MM.1S (cell line): ENCODE results near the gene RBFOX2.

Source experiments
- DNase-seq: peaks from one replicate; pipeline ENCODE4 v3.0.0-alpha.2; 2015
- H2AFZ ChIP-seq: fragments of 300-600 bp; sonication (generic); 2 replicates; pipeline ENCODE4 v1.6.0; 2016; ENCODE audit warnings: antibody characterized with exemption, low read length
- H3F3A ChIP-seq: fragments of 300-600 bp; sonication (generic); 2 replicates; pipeline ENCODE4 v1.6.1; 2016; ENCODE audit warnings: mild to moderate bottlenecking, antibody characterized with exemption, low read length, moderate library complexity, mixed read lengths; ENCODE audit not compliant: insufficient read depth
- H3K27ac ChIP-seq: fragments of 300-600 bp; sonication (generic); 2 replicates; pipeline ENCODE4 v1.5.1; 2016; ENCODE audit warnings: mild to moderate bottlenecking, low read length
- H3K27me3 ChIP-seq: fragments of 300-600 bp; sonication (generic); replicated peaks from 2 replicates; pipeline ENCODE4 v1.6.0; 2016; ENCODE audit warnings: low read length; ENCODE audit not compliant: insufficient read depth
- H3K36me3 ChIP-seq: fragments of 300-600 bp; sonication (generic); replicated peaks from 2 replicates; pipeline ENCODE4 v1.6.1; 2016; ENCODE audit warnings: mild to moderate bottlenecking, low read length, mixed read lengths; ENCODE audit not compliant: insufficient read depth
- H3K4me1 ChIP-seq: fragments of 300-600 bp; sonication (generic); 2 replicates; pipeline ENCODE4 v1.6.1; 2016; ENCODE audit warnings: low read length, mixed read lengths
- H3K4me2 ChIP-seq: fragments of 300-600 bp; sonication (generic); 2 replicates; pipeline ENCODE4 v1.6.0; 2016; ENCODE audit warnings: low read depth, low read length
- H3K4me3 ChIP-seq: fragments of 300-600 bp; sonication (generic); 2 replicates; pipeline ENCODE4 v1.5.1; 2016; ENCODE audit warnings: low read length, mixed read lengths
- H3K79me2 ChIP-seq: fragments of 300-600 bp; sonication (generic); 2 replicates; pipeline ENCODE4 v1.6.1; 2016; ENCODE audit warnings: mixed run types, low read length, mixed read lengths
- H3K9ac ChIP-seq: fragments of 300-600 bp; sonication (generic); 2 replicates; pipeline ENCODE4 v1.6.1; 2016; ENCODE audit warnings: low read length, mixed read lengths
- H3K9me2 ChIP-seq: fragments of 300-600 bp; sonication (generic); replicated peaks from 2 replicates; pipeline ENCODE4 v1.6.1; 2016; ENCODE audit warnings: mild to moderate bottlenecking, low read length, mixed read lengths; ENCODE audit not compliant: insufficient read depth
- H3K9me3 ChIP-seq: fragments of 300-600 bp; sonication (generic); replicated peaks from 2 replicates; pipeline ENCODE4 v1.6.1; 2016; ENCODE audit warnings: mild to moderate bottlenecking, low read length, mixed read lengths; ENCODE audit not compliant: insufficient read depth
- H4K20me1 ChIP-seq: fragments of 300-600 bp; sonication (generic); 2 replicates; pipeline ENCODE4 v1.6.1; 2016; ENCODE audit warnings: mild to moderate bottlenecking, low read length, moderate library complexity, mixed read lengths; ENCODE audit not compliant: insufficient read depth
- CTCF ChIP-seq: fragments of 300-600 bp; sonication (generic); IDR thresholded peaks from 2 replicates; pipeline ENCODE4 v1.5.1; 2016; ENCODE audit warnings: antibody characterized with exemption, low read length, mixed read lengths
- EZH2 ChIP-seq: fragments of 300-600 bp; sonication (generic); optimal IDR thresholded peaks from 2 replicates; pipeline ENCODE3; 2017; ENCODE audit warnings: low read depth, mild to moderate bottlenecking, antibody characterized with exemption, low read length, mixed read lengths
- EZH2phosphoT487 ChIP-seq: fragments of 300-600 bp; sonication (generic); IDR thresholded peaks from 2 replicates; pipeline ENCODE4 v1.6.1; 2018; ENCODE audit warnings: antibody characterized with exemption, low read length

Gene RBFOX2

GRCh38 chr22:35863432-35863831 lies 165.2 kb downstream of the RBFOX2 start:
- no peaks in the 10 kb centered on the region for H3K9me2 ChIP-seq
- H3F3A ChIP-seq: peaks cover 31% of the 10 kb centered on the region
- no peak for TF ChIP-seq EZH2phosphoT487
- no peak for TF ChIP-seq EZH2
- TF ChIP-seq CTCF: no peak
- peaks cover 6% of the 10 kb centered on the region; the same call in 1 of the 2 replicates for H3K79me2 ChIP-seq
- no peak overlapping the region for H3K4me2 ChIP-seq
- H3K27me3 ChIP-seq: no peaks in the 10 kb centered on the region
- H3K36me3 ChIP-seq: no peaks in the 10 kb centered on the region
- no peaks in the 10 kb centered on the region for H3K9me3 ChIP-seq
- H3K9ac ChIP-seq: no peak overlapping the region
- no peak overlapping the region for H3K4me3 ChIP-seq
- H3K4me1 ChIP-seq: peaks cover 53% of the 10 kb centered on the region
- no peak for DNase-seq
- no peaks in the 10 kb centered on the region for H4K20me1 ChIP-seq
- no peak overlapping the region for H2AFZ ChIP-seq
- no peak overlapping the region for H3K27ac ChIP-seq

GRCh38 chr22:35862697-35863096 lies 165.9 kb downstream of the RBFOX2 start:
- no peak overlapping the region for H2AFZ ChIP-seq
- H3K27ac ChIP-seq: no peak overlapping the region
- no peaks in the 10 kb centered on the region for H3K36me3 ChIP-seq
- DNase-seq: no peak
- H3K9me2 ChIP-seq: no peaks in the 10 kb centered on the region
- H3K4me3 ChIP-seq: no peak overlapping the region
- H4K20me1 ChIP-seq: no peaks in the 10 kb centered on the region
- TF ChIP-seq EZH2phosphoT487 (no peak), EZH2 (no peak), CTCF (no peak)
- no peaks in the 10 kb centered on the region for H3K9me3 ChIP-seq
- H3F3A ChIP-seq: peaks cover 31% of the 10 kb centered on the region
- H3K4me1 ChIP-seq: peaks cover 53% of the 10 kb centered on the region
- peaks cover 6% of the 10 kb centered on the region; the same call in 1 of the 2 replicates for H3K79me2 ChIP-seq
- no peak overlapping the region for H3K4me2 ChIP-seq
- H3K27me3 ChIP-seq: no peaks in the 10 kb centered on the region
- H3K9ac ChIP-seq: no peak overlapping the region

GRCh38 chr22:35861451-35861850 lies 167.2 kb downstream of the RBFOX2 start:
- Histone ChIP-seq H3K27me3 (no peaks in the 10 kb centered on the region), H2AFZ (peak overlapping the region; percentile 8; the same call in 1 of the 2 replicates), H3K9me3 (no peaks in the 10 kb centered on the region), H3K4me3 (peak overlapping the region; percentile 36), H3F3A (peaks cover 31% of the 10 kb centered on the region), H3K4me2 (peak overlapping the region; percentile 75), H3K4me1 (peaks cover 57% of the 10 kb centered on the region), H4K20me1 (no peaks in the 10 kb centered on the region), H3K79me2 (peaks cover 6% of the 10 kb centered on the region; the same call in 1 of the 2 replicates), H3K9me2 (no peaks in the 10 kb centered on the region), H3K9ac (peak overlapping the region; percentile 71), H3K27ac (peak overlapping the region; percentile 96), H3K36me3 (no peaks in the 10 kb centered on the region)
- peak; percentile 70 for DNase-seq
- no peak for TF ChIP-seq EZH2
- no peak for TF ChIP-seq EZH2phosphoT487
- TF ChIP-seq CTCF: no peak
